Keratinocyte (primary cell): Measurements from ENCODE around the gene PDE9A. TPM values are rescaled to one million over a fixed set of nuclear protein-coding genes. Genes with fewer than 3 reads are reported as not detected.

Experiments used
- DNase-seq: peaks from one replicate; pipeline ENCODE4 v3.0.0-alpha.2; 2011; ENCODE audit warnings: low read depth, missing footprints, low spot score
- FAIRE-seq: peaks from 2 replicates; lab custom pipeline; 2011; peaks lifted over from hg19 to GRCh38; lab: Jason Lieb, UNC
- H2AFZ ChIP-seq: 2 replicates; pipeline ENCODE4 v1.6.0; 2012; ENCODE audit warnings: low read length, control low read depth, inconsistent platforms; ENCODE audit not compliant: control insufficient read depth
- H3K27ac ChIP-seq: 2 replicates; pipeline ENCODE4 v1.5.1; 2011; ENCODE audit warnings: low read length; ENCODE audit not compliant: control insufficient read depth, insufficient read depth
- H3K27me3 ChIP-seq: 3 replicates; pipeline ENCODE4 v1.6.0; 2011; ENCODE audit warnings: low read length; ENCODE audit not compliant: control insufficient read depth, insufficient read depth; ENCODE audit errors: extremely low read depth
- H3K36me3 ChIP-seq, 2 experiments: 2 replicates in 1 of 2; 3 replicates in 1 of 2; pipeline ENCODE4 v1.5.1; 2011; ENCODE audit warnings: low read length in 2 of 2, mild to moderate bottlenecking in 1 of 2; ENCODE audit not compliant: control insufficient read depth in 2 of 2, insufficient read depth in 2 of 2; ENCODE audit errors: extremely low read depth in 1 of 2
- H3K4me1 ChIP-seq: 3 replicates; pipeline ENCODE4 v1.5.1; 2011; ENCODE audit warnings: low read length; ENCODE audit not compliant: control insufficient read depth, insufficient read depth; ENCODE audit errors: extremely low read depth
- H3K4me2 ChIP-seq: 3 replicates; pipeline ENCODE4 v1.6.0; 2011; ENCODE audit warnings: low read depth, low read length; ENCODE audit not compliant: control insufficient read depth, insufficient read depth; ENCODE audit errors: extremely low read depth
- H3K4me3 ChIP-seq, 3 experiments: fragments of 200-600 bp in 1 of 3; sonication (generic) in 1 of 3; 2 replicates in 2 of 3; 3 replicates in 1 of 3; pipeline ENCODE4 v1.5.1; 2011 to 2016; ENCODE audit warnings: low read length in 3 of 3, mild to moderate bottlenecking in 3 of 3, control low read depth in 2 of 3, inconsistent platforms in 1 of 3, low read depth in 1 of 3, mixed read lengths in 1 of 3, mixed run types in 1 of 3, moderate library complexity in 1 of 3; ENCODE audit not compliant: control insufficient read depth in 2 of 3, insufficient read depth in 2 of 3; ENCODE audit errors: extremely low read depth in 1 of 3
- H3K79me2 ChIP-seq: 2 replicates; pipeline ENCODE4 v1.6.0; 2012; ENCODE audit warnings: low read length; ENCODE audit not compliant: control insufficient read depth, insufficient read depth
- H3K9ac ChIP-seq: 3 replicates; pipeline ENCODE4 v1.6.0; 2011; ENCODE audit warnings: low read length; ENCODE audit not compliant: control insufficient read depth, insufficient read depth; ENCODE audit errors: extremely low read depth
- H3K9me1 ChIP-seq: 3 replicates; pipeline ENCODE4 v1.6.0; 2011; ENCODE audit warnings: low read length; ENCODE audit not compliant: control insufficient read depth, insufficient read depth; ENCODE audit errors: extremely low read depth
- H3K9me3 ChIP-seq: 2 replicates; pipeline ENCODE4 v1.5.1; 2012; ENCODE audit warnings: low read depth, low read length; ENCODE audit not compliant: control insufficient read depth
- H4K20me1 ChIP-seq: 3 replicates; pipeline ENCODE4 v1.6.0; 2011; ENCODE audit warnings: low read length; ENCODE audit not compliant: control insufficient read depth, insufficient read depth; ENCODE audit errors: extremely low read depth
- EZH2 ChIP-seq: IDR thresholded peaks from one replicate; pipeline ENCODE4 v1.6.1; 2012; ENCODE audit warnings: inconsistent platforms, mild to moderate bottlenecking, low read length, moderate library complexity
- dilution Hi-C: fragments of 300-500 bp; cut with MboI; formaldehyde crosslinking; loops from one replicate; pipeline ENCODE4 v1.7.0; 2020; ENCODE audit warnings: low sequenced_read_pairs; ENCODE audit not compliant: extremely low pct_ligation_motif_present
- polyA plus RNA-seq, 5 experiments: library from polyadenylated mRNA; depleted of rRNA in 3 of 5; stranded (reverse) in 3 of 5; stranded (forward) in 1 of 5; unstranded in 1 of 5; fragments of >200 nt; gene quantifications; 1 replicate in 1 of 5; 2 replicates in 3 of 5; 3 replicates in 1 of 5; pipeline versions ENCODE4 v1.2.1 to v1.2.3, GENCODE V29; 2011 to 2012; ENCODE audit warnings: missing spikeins in 2 of 5, low read depth in 1 of 5, low replicate concordance in 1 of 5
- TF ChIP-seq, protein P1 (sequence below), 3 experiments: IDR thresholded peaks in 1 of 3; conservative IDR thresholded peaks in 1 of 3; optimal IDR thresholded peaks in 1 of 3; 2 replicates in 2 of 3; 3 replicates in 1 of 3; pipeline versions ENCODE3 to v1.5.1; 2011; ENCODE audit warnings: low read length in 3 of 3, mild to moderate bottlenecking in 3 of 3, moderate library complexity in 2 of 3, control low read depth in 1 of 3, inconsistent platforms in 1 of 3; ENCODE audit not compliant: insufficient read depth in 2 of 3; ENCODE audit errors: extremely low read depth in 1 of 3

The PDE9A gene
- polyA plus RNA-seq, 1 donor (not counting 4 experiments of a cell fraction or from before 2014, with no cell fraction given): 0.13 TPM

DNA sequence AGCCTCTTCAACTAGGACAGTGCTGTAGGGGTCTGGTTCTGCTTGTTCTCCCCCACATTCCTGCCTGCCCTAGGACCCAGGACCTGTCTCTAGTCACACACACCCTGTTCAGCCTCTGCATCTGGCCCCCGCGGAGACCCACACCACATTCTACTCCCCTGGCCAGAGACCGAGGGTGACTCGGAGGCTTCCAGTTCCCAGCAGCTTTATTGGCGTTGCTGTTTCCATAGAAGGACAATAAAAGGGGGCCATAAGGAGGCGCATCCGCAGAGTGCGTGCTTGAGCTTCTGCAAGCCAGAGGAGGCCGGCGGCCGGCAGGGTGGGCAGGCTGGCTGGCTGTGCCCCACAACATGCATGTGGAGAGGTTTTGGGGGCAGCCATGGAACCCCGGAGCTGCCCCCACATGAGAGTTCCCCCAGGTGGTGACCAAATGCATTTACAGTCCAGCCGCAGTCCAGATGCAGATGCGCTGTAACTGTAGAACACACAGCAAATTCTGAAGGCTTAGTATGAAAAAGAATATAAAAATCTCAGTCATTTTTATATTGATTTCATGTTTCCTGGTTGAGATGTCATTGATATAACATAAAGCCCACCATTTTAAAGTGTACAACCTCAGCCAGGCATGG, 52.4 kb downstream of the PDE9A start:
- TF ChIP-seq, protein P1, sequence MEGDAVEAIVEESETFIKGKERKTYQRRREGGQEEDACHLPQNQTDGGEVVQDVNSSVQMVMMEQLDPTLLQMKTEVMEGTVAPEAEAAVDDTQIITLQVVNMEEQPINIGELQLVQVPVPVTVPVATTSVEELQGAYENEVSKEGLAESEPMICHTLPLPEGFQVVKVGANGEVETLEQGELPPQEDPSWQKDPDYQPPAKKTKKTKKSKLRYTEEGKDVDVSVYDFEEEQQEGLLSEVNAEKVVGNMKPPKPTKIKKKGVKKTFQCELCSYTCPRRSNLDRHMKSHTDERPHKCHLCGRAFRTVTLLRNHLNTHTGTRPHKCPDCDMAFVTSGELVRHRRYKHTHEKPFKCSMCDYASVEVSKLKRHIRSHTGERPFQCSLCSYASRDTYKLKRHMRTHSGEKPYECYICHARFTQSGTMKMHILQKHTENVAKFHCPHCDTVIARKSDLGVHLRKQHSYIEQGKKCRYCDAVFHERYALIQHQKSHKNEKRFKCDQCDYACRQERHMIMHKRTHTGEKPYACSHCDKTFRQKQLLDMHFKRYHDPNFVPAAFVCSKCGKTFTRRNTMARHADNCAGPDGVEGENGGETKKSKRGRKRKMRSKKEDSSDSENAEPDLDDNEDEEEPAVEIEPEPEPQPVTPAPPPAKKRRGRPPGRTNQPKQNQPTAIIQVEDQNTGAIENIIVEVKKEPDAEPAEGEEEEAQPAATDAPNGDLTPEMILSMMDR (optimal IDR thresholded peaks at IDR 0.05 in 1 of 3, IDR thresholded peaks at IDR 0.05 in 1 of 3, conservative IDR thresholded peaks at IDR 0.05 in 1 of 3; ENCODE audit: extremely low read depth in 1 of 3, insufficient read depth in 2 of 3, low read length in 3 of 3): no peak
- no peak for TF ChIP-seq EZH2

GRCh38 chr21:42706765-42707164, 53.3 kb downstream of the PDE9A start:
- H3K4me3 ChIP-seq: no peak overlapping the region
- H3K4me2 ChIP-seq: no peak overlapping the region
- no peak overlapping the region for H3K9ac ChIP-seq
- FAIRE-seq (no peak), DNase-seq (no peak)
- no peaks in the 10 kb centered on the region for H3K9me3 ChIP-seq
- H3K27ac ChIP-seq: no peak overlapping the region
- no peak for TF ChIP-seq EZH2
- TF ChIP-seq, protein P1 (optimal IDR thresholded peaks at IDR 0.05 in 1 of 3, IDR thresholded peaks at IDR 0.05 in 1 of 3, conservative IDR thresholded peaks at IDR 0.05 in 1 of 3; ENCODE audit: extremely low read depth in 1 of 3, insufficient read depth in 2 of 3, low read length in 3 of 3): no peak
- no peaks in the 10 kb centered on the region for H4K20me1 ChIP-seq
- H3K79me2 ChIP-seq: no peaks in the 10 kb centered on the region
- dilution Hi-C loops: no loop called here
- no peaks in the 10 kb centered on the region for H3K4me1 ChIP-seq
- no peaks in the 10 kb centered on the region for H3K9me1 ChIP-seq
- no peaks in the 10 kb centered on the region for H3K36me3 ChIP-seq
- no peak overlapping the region for H2AFZ ChIP-seq
- H3K27me3 ChIP-seq: peaks cover 6% of the 10 kb centered on the region

More for the DNA sequence above, 52.4 kb downstream of the PDE9A start:
- Histone ChIP-seq H3K9me1 (no peaks in the 10 kb centered on the region), H3K79me2 (no peaks in the 10 kb centered on the region), H4K20me1 (no peaks in the 10 kb centered on the region), H3K4me3 (no peak overlapping the region), H3K4me1 (no peaks in the 10 kb centered on the region), H3K27ac (no peak overlapping the region), H3K4me2 (no peak overlapping the region), H2AFZ (no peak overlapping the region), H3K9ac (no peak overlapping the region), H3K9me3 (no peaks in the 10 kb centered on the region), H3K27me3 (peaks cover 6% of the 10 kb centered on the region), H3K36me3 (no peaks in the 10 kb centered on the region)
- DNase-seq (no peak), FAIRE-seq (no peak)
- dilution Hi-C loops: no loop called here
